NCI-H2081 treated with DMSO at 0.1 percent for 48 hours (cell line): ENCODE measurements around the gene ACVR1.
"Not testable (repeated sequence)": the region's sequence is repeated elsewhere in the genome, so short reads cannot be mapped to it uniquely, and the experiment has no call there.

Source experiments
- DNase-seq: peaks from one replicate; lab custom pipeline; 2025; lab: John Stamatoyannopoulos, UW

The ACVR1 gene

DNA sequence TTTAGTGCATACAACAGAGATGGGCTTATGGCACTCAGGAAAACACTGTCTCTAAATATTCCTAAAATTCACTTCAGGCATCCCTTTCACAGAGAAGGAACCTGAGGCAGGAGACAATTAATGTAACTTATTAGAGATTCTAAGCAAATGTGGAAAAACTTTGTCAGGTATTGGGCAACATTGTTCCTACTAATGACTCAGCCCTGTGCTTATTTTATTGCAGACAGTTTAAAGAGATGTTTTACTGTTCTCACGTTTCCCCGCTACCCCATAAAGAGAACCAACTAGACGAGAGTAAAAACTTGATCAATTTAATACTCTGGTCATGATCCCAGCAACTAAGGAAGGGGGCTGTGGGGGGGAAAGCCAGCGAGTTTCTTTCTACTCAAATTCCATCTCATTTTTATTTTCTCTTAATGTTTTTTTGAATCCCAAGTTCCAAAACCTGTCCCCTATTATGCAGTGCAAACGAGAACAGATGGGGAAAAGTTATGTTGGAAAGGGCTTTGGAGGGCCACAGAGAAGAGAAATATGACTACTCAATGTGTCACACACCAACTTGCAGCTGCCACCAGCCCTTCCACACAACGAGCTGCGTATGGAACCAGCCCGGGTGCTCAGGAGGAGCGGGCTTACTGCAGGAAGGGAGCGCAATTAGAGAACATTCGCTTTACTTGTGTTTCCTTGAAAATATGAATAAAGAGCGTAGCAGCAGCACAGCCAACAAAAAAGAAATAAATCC, 18.7 kb upstream of the ACVR1 start:
- DNase-seq = no peak

DNA sequence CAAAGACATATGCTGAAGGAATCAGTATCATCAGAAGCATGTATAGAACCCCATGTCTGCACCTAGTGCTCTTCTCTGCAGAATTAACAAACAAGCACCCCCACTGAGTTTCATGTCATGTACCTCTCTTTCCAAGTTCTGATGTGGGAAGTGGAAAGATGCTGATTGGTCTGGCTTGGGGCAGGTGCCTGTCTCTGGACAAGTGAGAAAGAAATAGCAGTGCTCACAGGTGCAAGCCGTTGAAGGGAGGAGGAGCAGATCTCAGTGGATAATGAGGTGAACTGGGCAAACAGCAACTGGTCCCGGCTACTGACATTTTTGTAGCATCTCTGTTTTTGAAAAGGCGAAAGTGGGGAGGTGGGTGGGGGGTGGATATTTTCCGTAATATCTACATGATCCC, 17.5 kb upstream of the ACVR1 start:
- DNase-seq = no peak

DNA sequence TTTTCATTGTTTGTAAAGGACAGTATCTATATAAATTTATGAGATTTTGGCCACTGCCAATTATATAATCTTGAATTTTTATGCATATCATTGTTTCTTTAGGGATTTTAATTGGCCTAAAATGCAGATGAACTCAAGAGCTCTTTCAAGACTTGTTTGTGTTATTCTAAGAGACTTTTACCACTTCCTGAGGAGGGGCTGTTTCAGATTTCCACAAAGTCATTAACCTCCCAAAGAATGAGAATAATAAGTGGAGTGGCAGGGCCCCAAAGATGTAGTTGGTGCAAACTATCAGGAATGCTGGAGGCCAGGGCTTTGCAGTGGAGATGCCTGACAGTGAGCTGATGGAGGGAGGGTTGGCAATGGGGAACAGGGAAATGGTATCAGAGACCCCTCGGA, 15.5 kb upstream of the ACVR1 start:
- DNase-seq = no peak

DNA sequence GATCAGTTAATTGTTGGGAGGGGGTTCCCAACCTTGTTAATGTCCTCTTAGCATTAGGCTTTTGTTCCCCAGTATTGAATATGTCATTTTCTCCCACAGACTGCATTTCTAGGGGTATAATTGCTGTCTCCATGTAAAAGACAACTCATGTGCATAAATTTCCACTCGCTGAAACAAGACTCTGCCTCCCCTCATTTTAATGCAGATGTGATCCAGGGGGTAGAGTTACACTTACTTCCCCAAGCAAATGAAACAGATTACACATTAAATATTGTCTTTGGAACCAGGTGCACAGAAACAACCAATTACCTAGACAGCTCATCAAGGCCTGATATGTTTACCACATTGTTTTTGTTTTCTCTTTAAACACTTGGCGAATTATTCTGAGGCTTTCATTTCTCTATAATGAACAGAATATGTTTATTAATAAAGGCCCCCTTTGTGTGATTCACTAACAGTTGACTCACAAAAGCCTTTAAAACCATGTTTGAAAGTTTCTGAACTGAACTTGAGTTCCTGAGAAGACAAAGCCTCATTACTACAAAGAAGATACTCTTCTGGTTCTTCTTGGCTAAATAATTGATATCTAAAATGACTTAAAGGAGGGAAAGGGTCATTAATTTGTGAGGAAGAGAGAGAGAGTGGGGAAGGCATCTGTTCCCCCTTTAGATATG, 15.0 kb upstream of the ACVR1 start:
- DNase-seq = no peak

DNA sequence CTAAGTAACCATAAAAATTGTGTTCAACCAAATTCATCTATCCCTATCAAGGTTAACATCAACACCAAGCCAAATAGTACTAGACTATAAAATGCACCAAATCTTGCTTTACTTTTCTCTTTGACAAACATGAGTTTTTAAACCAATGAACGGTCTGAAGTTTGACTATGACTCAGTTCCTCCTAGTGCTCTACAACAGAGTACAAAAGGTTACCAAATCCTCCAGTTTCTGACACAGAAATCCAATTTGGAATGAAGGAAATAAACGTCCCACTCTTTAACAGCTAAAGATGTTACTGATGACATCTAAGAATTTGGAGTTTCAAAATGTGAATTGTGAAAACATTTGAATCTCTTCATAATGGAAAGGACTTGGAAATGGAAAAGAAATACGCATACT, 11.8 kb upstream of the ACVR1 start:
- no peak for DNase-seq

DNA sequence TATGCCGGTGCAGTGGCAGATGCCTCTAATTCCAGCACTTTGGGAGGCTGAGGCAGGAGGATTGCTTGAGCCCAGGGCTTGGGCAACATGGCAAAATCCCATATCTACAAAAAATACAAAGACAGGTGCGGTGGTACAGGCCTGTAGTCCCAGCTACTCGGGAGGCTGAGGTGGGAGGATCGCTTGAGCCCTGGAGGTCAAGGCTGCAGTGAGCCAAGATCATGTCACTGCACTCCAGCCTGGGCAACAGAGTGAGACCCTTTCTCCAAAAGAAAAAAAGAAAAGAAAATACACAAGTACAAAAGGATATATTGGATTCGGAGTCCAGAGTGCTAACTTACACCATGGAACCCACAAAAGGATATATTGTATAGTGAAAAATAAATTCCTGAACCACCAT, 8.4 kb upstream of the ACVR1 start:
- not testable (repeated sequence) for DNase-seq

DNA sequence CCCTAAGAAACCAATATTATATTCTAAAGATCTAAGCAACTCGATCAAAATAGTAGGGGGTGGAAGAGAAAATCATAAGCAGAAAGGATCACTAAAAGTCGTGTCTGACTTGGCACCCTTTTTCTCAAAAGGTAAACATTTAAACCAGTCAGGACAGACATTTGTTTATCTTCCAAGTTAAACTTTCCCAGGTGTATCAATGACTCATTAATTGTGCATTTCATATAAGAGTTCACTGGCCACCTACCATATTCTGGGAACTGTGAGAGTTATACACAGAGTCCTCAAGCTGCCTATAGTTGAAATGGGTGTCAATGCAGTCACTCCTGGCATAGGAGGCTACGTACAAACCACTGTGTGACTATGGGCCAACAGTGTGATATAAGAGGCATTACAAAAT, 4.8 kb upstream of the ACVR1 start:
- no peak for DNase-seq

DNA sequence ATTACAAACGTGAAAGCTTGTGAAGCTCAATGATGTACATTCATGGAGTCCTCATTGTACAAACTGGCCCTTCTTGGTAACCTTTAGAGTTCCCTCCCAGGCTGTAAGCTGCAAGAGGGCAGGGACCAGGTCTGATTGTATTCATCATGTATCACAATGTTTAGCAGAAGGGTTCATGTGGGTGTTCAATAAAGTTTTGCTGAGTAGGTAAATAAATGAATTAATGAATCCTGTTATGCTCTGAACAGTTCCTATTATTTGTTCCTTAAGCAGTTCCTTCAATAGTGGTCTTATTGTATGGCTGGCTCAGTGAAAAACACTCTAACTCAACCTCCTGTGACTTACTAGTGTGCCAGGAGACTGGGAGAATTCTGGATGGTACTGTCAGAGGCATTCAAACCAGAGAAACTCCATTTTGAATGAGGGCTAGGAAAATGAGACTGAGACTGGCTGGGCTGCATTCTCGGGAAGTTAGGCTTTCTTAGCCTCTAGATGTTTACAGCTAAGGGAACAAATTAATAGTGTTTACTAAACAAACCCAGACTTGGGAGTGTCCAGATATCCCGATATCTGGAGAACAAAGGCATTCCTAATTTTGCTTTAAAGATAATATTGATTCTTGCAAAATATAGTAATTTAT, 1.8 kb upstream of the ACVR1 start:
- DNase-seq = no peak

DNA sequence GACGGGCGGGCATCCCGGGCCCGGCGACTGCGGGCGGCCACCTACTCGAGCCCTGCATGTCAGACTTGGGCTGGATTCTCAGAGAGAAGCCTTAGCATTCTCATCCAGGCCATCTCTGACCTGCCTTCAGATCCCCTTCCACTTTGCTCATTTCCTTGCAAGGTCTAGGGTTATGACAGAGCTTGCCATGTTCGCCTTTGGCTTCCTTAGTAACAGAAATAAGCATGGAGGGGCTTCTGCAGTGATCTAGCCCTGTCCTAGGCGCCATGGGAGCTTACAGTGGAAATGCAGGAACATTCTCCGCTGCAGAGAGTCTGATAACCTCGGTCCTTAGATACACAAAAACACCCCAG, 632 bp upstream of the ACVR1 start:
- no peak for DNase-seq

DNA sequence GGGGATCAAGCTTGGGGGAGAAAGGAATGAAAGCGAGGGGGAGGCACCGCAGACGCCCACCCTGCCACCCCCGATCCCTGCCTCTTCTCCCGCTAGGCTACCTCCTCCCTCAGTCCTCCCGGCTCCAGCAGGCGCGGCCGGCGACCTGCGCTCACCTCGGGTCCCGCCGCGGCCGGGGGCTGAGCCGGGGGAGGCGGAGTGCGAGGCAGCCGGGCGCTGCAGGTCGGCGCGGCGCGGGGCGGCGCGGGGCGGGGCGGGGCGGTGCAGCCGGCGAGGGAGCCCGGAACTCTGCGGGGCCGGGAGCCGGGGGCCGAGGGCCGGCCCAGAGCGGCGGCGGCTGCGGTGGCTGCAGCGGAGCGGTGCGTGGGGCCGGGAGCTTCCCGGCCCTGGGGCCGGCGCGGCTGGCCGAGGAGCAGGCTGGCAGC, 477 bp downstream of the ACVR1 start:
- no peak for DNase-seq

DNA sequence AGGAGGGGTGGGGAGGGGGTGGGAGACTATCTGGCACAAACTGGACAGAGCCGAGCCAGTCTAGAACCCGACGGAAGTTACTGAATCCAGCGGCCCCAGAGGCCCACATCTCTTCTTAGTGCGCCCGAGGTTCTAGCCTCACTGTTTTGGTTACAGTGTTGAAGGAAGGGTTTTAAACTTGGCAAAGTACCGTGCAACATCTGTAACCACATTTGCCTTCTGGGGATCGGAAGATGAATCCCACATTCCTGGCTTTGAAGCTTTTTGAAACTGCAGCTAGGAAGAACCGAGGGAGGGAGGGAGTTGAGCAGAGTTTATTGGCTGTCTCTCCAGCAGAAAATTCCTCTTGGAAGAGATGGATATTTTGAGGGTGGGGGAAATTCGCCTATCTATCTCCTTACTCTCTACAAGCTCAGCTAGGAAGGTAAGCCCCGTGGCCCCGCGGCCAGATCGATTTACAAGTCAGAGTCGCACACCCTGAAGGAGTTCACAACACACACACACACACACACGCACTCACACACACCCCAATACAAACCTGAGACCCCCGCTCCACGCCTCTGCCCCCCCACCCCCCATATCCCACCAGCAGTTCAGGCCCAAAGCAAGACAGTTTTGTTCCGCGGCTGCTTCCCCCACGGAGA, 1.0 kb downstream of the ACVR1 start:
- DNase-seq = no peak

DNA sequence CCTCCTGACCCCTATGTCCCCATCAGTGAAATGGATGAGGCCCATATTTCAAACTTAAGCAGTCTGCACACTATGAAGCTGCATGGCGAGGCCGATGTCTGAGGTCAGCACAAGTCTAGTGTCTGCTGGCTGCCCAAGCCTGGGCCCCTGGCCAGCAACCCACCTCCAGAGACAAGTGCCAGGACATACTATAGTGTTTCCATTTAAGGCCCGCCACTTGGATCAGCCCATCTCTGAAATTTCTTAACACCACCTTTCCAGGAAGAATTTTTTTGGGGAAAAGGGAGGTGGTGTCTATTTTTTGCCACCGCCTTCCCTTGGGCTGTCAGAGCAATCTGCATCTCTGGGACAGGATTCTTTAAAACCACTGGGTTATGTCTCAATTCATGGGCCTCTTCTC, 1.8 kb downstream of the ACVR1 start:
- no peak for DNase-seq

DNA sequence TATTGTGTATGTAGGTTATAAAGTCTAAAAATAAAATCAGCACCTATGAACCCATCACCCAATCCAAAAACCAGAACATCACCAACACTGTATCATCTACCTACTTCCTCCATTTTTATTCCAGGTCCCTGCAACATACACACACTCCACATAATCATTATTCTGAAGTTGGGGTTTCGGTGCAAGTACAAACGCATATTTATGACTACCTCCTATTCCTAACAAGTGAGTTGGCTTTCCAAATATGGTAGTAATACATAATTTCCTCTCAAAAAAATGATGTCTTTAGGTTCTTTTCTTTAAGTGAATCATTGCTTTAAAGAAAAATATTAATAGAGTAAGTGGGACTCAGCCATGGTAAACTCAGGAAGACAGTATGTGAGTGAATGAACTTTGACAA, 3.3 kb downstream of the ACVR1 start:
- no peak for DNase-seq

DNA sequence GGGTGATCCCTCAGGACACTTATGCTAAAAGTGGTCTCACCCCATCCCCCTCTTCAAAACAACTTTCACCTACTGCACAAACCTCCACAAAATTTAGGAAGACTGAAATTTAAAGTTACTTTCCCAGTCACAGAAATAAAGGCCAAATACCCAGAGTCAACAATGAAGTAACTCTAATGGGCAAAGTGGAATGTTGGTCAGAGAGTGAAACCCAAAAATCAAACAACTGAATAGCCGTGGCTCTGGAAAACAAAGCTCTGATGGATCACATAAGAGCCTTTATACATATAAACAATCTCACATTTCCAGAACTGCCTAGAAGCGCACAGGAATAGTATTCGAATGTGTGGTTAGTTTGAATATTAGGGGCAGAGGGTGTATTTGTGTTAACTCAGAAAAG, 4.7 kb downstream of the ACVR1 start:
- DNase-seq = no peak

DNA sequence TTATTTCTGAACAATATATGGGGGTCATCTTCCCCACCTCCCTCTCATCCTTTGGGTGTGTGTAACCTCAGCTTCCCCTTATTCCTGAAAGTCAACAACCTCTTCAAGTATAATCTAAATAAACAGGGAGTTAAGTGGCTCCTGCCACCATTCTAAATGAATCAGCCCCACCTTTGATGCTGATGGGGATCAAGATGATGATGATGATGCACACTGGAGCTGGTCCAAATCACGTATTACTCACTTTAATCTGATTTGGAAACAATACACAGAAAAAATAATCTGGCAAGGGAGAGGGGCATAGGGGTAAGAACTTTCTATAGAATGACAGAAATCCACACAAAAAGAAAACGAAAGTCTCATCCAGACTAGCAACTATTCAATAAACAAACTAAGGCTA, 7.1 kb downstream of the ACVR1 start:
- DNase-seq = no peak

DNA sequence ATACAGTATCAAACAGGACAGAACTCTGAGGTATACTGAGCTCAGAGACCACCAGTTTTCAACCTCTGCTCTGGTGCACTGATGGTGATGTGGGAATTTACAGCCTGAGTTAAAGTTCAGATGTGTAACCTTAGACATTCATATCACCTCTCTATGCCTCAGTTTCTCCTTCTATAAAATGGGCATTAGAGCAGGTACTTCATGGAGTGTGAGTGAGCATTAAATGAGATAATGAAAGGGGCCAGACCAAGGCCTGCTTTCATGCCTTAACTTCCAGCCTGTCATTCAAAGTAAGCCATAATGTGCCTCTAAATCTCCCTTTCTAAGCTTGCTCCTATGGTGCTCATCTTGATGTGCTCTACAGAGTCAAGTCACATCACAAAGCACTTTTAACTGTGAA, 8.4 kb downstream of the ACVR1 start:
- DNase-seq = no peak

DNA sequence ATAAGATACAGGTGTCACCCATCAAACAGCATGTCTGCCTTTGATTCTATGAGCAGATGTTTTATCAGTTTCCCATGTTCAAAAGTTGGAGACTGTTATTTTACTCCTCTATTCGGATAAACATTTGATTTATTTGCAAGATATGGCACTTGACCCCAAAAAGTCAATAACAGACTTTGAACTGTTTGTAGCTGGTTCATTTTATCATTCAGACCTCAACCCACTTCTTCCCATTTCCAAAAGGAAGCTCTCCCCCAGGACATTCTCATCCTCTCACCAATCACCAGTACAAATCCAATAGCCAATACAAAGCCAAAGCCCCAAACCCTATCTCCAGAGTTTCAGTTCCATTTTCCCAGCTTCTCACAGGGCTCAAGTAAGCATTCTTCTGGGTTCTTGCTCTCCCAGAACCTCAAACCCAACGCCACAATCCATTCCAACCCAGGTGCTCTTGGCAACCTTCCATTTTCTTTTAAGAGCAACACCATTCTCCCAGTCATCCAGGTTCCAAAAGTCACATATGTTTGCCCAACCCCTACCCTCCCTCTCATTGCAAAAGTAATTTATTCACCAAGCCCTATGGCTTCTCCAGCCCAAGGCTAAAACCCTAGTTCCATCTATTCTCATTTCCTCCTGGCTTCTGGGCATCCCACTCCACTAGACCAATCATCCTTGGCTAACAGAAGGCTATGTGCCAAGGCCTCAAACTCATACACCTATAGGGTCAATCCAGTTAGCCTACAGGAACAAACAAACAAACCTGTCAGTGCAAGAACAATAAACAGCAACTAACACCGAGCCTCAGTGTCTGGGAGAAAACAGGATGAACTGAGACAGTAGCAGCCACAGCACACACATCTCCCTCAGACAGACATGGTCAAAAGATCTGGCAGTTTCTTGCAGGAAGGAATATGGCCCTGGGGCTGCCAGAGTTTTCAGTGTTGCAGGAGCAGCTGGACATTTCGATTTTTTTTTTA, 9.2 kb downstream of the ACVR1 start:
- no peak for DNase-seq

DNA sequence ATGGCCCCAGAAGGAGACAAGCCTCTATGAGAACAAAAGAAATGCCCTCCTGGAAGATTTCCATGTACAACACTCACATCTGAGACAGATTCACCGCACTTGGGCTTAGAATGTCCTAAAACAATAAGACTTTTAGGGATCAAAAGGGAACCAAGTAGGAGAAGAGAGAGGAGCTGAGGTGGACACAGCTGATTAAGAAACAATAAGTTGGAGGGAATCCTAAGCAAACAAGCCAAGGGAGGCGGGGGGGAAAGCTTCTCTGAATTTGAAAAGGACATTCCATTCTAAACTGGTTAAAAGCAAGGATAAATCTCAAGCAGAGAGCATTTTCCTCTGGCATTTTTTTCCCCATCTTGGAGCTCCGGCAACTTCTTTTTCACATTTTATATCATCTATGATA, 9.9 kb downstream of the ACVR1 start:
- DNase-seq = no peak

DNA sequence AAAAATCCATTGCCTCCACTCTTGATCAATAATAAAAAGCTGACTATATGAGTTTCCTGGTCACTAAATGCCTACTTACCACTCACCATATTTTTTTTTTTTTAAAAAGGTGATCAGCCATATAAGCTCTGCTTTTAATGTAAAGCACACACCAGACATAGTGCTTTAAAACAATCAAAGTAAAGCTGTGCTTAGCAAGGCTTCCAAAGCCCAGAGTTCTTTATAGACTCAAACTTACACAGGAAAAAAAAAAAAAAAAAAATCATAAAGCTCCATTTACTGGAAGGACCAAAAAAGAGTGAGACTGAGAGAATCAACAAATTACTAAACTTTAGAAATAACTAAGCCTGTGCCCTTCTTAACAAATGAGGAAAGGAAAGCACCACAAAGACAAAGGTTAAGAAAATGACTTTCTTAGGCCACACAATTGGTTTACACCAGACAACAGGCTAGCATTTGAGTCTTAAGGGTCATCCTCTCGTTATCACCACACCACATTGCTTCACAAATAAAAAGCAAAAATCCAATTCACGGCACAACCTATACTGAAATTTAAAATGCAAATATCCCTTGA, 11.2 kb downstream of the ACVR1 start:
- DNase-seq = no peak

DNA sequence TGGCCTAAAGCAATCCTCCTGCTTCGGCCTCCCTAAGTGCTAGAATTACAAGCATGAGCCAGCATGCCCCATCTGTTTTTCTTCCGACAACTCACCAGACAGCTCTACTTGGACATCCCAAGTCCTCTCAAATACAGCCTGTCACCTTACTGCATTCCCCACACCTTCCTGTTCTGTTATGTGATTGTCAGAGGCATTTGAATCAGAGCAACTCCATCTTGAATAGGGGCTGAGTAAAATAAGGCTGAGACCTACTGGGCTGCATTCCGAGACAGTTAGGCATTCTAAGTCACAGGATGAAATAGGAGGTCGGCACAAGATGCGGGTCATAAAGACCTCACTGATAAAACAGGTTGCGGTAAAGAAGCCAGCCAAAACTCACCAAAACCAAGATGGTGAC, 17.3 kb downstream of the ACVR1 start:
- DNase-seq = no peak

DNA sequence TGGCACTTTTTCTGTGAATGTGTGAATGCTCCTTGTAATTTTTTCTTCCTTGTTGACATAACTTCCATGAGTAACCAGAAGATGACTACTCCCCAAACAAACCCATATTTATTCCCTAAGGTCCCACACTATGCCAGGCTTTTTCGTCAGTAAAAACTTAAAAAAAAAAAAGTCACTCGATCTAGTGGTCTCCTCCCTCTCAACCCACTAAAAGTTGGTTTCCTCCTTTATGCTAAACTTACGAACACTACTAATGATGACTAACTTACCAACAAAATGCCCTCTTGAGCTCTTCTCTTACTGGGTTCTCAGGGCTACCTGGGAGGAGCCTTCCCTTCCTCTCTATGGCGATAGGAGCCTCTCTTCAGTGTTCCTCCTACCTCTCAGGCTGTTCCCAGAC, 18.2 kb downstream of the ACVR1 start:
- no peak for DNase-seq

DNA sequence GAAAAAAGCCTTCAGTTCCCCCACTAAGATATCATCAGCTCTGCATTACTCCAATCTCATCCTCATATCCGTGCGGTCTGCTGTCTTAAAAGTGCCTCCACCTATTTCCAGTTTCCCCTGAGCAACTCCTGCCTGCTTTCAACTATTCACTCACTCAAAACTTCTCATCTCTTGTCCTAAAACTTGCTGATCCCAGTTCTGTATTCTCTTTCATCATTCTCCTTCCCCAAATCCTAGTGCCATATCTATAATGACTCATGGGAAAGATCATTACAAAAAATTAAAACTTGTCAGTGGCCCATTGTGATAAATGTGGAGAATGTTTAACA, 20.0 kb downstream of the ACVR1 start:
- no peak for DNase-seq
